H1 (cell line): Measurements from ENCODE around the gene ZNF385B. TPM values are rescaled to one million over a fixed set of nuclear protein-coding genes. Genes with fewer than 3 reads are reported as not detected.

ENCODE experiments used
- ASH2L ChIP-seq: fragments of 200-600, 300-600 bp; sonication (generic); IDR thresholded peaks from one replicate; pipeline ENCODE4 v1.7.1; 2017; ENCODE audit warnings: low read length
- CHD7 ChIP-seq: fragments of 300-600 bp; sonication (generic); IDR thresholded peaks from 2 replicates; pipeline ENCODE4 v1.7.1; 2012; ENCODE audit warnings: low read length, moderate library complexity, mild to moderate bottlenecking, inconsistent platforms; ENCODE audit not compliant: insufficient replicate concordance
- HDAC2 ChIP-seq, 2 experiments: fragments of 300-600 bp in 1 of 2; sonication (generic) in 1 of 2; IDR thresholded peaks; 2 replicates each; pipeline ENCODE4 v1.6.1; 2011 to 2012; ENCODE audit warnings: low read depth in 2 of 2, low read length in 2 of 2, mild to moderate bottlenecking in 2 of 2, moderate library complexity in 2 of 2, borderline replicate concordance in 1 of 2, inconsistent platforms in 1 of 2
- RFX5 ChIP-seq: IDR thresholded peaks from 2 replicates; pipeline ENCODE4 v1.6.1; 2011; ENCODE audit warnings: low read depth, low read length, improper control_type of control experiment, borderline replicate concordance
- SIN3A ChIP-seq, 2 experiments: IDR thresholded peaks in 1 of 2; conservative IDR thresholded peaks in 1 of 2; 2 replicates each; pipeline ENCODE4 v1.6.1; 2011 to 2012; ENCODE audit warnings: low read length in 2 of 2, improper control_type of control experiment in 1 of 2, low read depth in 1 of 2, mild to moderate bottlenecking in 1 of 2
- SUZ12 ChIP-seq: fragments of 200-600 bp; sonication (generic); IDR thresholded peaks from 2 replicates; pipeline ENCODE4 v1.6.1; 2012; ENCODE audit warnings: mild to moderate bottlenecking, inconsistent platforms, low read length, moderate library complexity, mixed read lengths
- TBP ChIP-seq: IDR thresholded peaks from 2 replicates; pipeline ENCODE4 v1.6.1; 2011; ENCODE audit warnings: low read depth, low read length, improper control_type of control experiment
- polyA plus RNA-seq, 7 experiments: library from polyadenylated mRNA; depleted of rRNA in 3 of 7; stranded (reverse) in 5 of 7; unstranded in 2 of 7; fragments of >200 nt in 5 of 7; fragments of 200-250 nt in 2 of 7; gene quantifications; 1 replicate in 5 of 7; 2 replicates in 1 of 7; 4 replicates in 1 of 7; pipeline versions ENCODE4 v1.2.1 to v1.2.3, GENCODE V29; 2011 to 2013; ENCODE audit warnings: missing spikeins in 2 of 7, mixed read lengths in 2 of 7
- total RNA-seq: library from RNA; stranded (reverse); fragmentation: NEBNext Ultra II Directional; extraction: Animal tissue kit (Norgen Biotek cat#: 25700); gene quantifications from 2 replicates; pipeline ENCODE4 v1.2.1, GENCODE V29; 2021
- TF ChIP-seq, protein P1 (sequence below): IDR thresholded peaks from 2 replicates; pipeline ENCODE4 v1.6.1; 2011; ENCODE audit warnings: low read length, improper control_type of control experiment

ZNF385B gene
- total and polyA plus RNA-seq, 2 of the 8 experiments (the other 6 are each of a cell fraction or from before 2014, with no cell fraction given): 1.1 to 3.7 TPM

GRCh38 chr2:179460181-179460929 lies 401.1 kb downstream of the ZNF385B start (continued):
- no peak for TF ChIP-seq CHD7
- TF ChIP-seq SUZ12: no peak
- no peak for TF ChIP-seq RFX5
- no peak for TF ChIP-seq TBP
- no peak for TF ChIP-seq HDAC2 (IDR thresholded peaks at IDR 0.05; ENCODE audit: borderline replicate concordance in 1 of 2, low read depth in 2 of 2, low read length in 2 of 2)
- TF ChIP-seq, protein P1, sequence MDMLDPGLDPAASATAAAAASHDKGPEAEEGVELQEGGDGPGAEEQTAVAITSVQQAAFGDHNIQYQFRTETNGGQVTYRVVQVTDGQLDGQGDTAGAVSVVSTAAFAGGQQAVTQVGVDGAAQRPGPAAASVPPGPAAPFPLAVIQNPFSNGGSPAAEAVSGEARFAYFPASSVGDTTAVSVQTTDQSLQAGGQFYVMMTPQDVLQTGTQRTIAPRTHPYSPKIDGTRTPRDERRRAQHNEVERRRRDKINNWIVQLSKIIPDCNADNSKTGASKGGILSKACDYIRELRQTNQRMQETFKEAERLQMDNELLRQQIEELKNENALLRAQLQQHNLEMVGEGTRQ: no peak
- TF ChIP-seq SIN3A (conservative IDR thresholded peaks at IDR 0.05 in 1 of 2, IDR thresholded peaks at IDR 0.05 in 1 of 2; ENCODE audit: low read depth in 1 of 2, low read length in 2 of 2): no peak
- TF ChIP-seq ASH2L: no peak
